CD8-positive, alpha-beta memory T cell (primary cell): ENCODE data around the gene DIDO1. TPM values are rescaled to one million over a fixed set of nuclear protein-coding genes. Genes with fewer than 3 reads are reported as not detected.

Source experiments
- CTCF ChIA-PET: fragments of 350-600 bp; sonication (Branson Sonifier 250); formaldehyde crosslinking; loops from one replicate; lab custom pipeline; 2021; ENCODE audit warnings: antibody characterized with exemption; lab: Charles Lee
- POLR2A ChIA-PET: fragments of 350-600 bp; sonication (Branson Sonifier 250); formaldehyde crosslinking; loops from one replicate; lab custom pipeline; 2021; ENCODE audit warnings: antibody characterized with exemption; lab: Charles Lee
- DNase-seq, 5 donors: peaks; one replicate each; pipeline versions ENCODE4 v3.0.0 to v3.0.0-alpha.2; 2020 to 2022; ENCODE audit warnings: mixed read lengths in 1 of 5
- H3K27ac ChIP-seq: one replicate; pipeline ENCODE4 v1.7.0; 2013; ENCODE audit warnings: low read depth, mild to moderate bottlenecking, low read length, moderate library complexity
- H3K27me3 ChIP-seq: 2 replicates; pipeline ENCODE4 v1.7.0; 2013; ENCODE audit warnings: low read length, mild to moderate bottlenecking; ENCODE audit not compliant: insufficient read depth, poor library complexity, severe bottlenecking
- H3K36me3 ChIP-seq: 2 replicates; pipeline ENCODE4 v1.7.0; 2013; ENCODE audit warnings: mild to moderate bottlenecking, low read length, moderate library complexity; ENCODE audit not compliant: insufficient read depth
- H3K4me1 ChIP-seq: 2 replicates; pipeline ENCODE4 v1.7.0; 2013; ENCODE audit warnings: mild to moderate bottlenecking, low read length, moderate library complexity; ENCODE audit not compliant: insufficient read depth
- H3K4me3 ChIP-seq: 2 replicates; pipeline ENCODE4 v1.7.0; 2013; ENCODE audit warnings: mild to moderate bottlenecking, low read length
- H3K9me3 ChIP-seq: 2 replicates; pipeline ENCODE4 v1.7.0; 2013; ENCODE audit warnings: mild to moderate bottlenecking, low read length
- H3K27ac Mint-ChIP-seq, 8 donors: one replicate each; pipeline ENCODE4 v1.8.0; 2020 to 2021; ENCODE audit warnings: mixed read lengths in 8 of 8, mild to moderate bottlenecking in 6 of 8, inconsistent platforms in 3 of 8, moderate library complexity in 3 of 8
- H3K27me3 Mint-ChIP-seq, 2 donors: one replicate each; pipeline ENCODE4 v1.8.0; 2020 to 2021; ENCODE audit warnings: mixed read lengths in 2 of 2, mild to moderate bottlenecking in 1 of 2, moderate library complexity in 1 of 2
- H3K36me3 Mint-ChIP-seq, 3 donors: one replicate each; pipeline ENCODE4 v1.8.0; 2020 to 2021; ENCODE audit warnings: mixed read lengths in 3 of 3, inconsistent platforms in 1 of 3, mild to moderate bottlenecking in 1 of 3
- H3K4me1 Mint-ChIP-seq, 3 donors: one replicate each; pipeline ENCODE4 v1.8.0; 2020 to 2021; ENCODE audit warnings: mixed read lengths in 3 of 3, inconsistent platforms in 1 of 3, mild to moderate bottlenecking in 1 of 3
- H3K4me3 Mint-ChIP-seq, 7 donors: one replicate each; pipeline ENCODE4 v1.8.0; 2020 to 2021; ENCODE audit warnings: mixed read lengths in 7 of 7, mild to moderate bottlenecking in 6 of 7, moderate library complexity in 4 of 7, inconsistent platforms in 2 of 7
- H3K9me3 Mint-ChIP-seq, 5 donors: one replicate each; pipeline ENCODE4 v1.8.0; 2020 to 2022; ENCODE audit warnings: mixed read lengths in 5 of 5, mild to moderate bottlenecking in 3 of 5, moderate library complexity in 2 of 5, inconsistent platforms in 1 of 5
- polyA plus RNA-seq: library from polyadenylated mRNA; unstranded; fragments of 300-500 nt; fragmentation: Illumina TruSeq; gene quantifications from one replicate; pipeline ENCODE4 v1.2.3, GENCODE V29; 2021
- total RNA-seq, 2 experiments: library from RNA; stranded (reverse); gene quantifications; one replicate each; pipeline ENCODE4 v1.2.3, GENCODE V29; 2021

The DIDO1 gene
- total and polyA plus RNA-seq, 3 experiments from 2014 or later: 39.0 to 57.3 (median 55.3) TPM

- H3K36me3 ChIP-seq: no peaks in the 10 kb centered on the region
- CTCF ChIA-PET: no interaction called here
Measured at GRCh38 chr20:62839261-62839660, 87.0 kb downstream of the DIDO1 start.

DNA sequence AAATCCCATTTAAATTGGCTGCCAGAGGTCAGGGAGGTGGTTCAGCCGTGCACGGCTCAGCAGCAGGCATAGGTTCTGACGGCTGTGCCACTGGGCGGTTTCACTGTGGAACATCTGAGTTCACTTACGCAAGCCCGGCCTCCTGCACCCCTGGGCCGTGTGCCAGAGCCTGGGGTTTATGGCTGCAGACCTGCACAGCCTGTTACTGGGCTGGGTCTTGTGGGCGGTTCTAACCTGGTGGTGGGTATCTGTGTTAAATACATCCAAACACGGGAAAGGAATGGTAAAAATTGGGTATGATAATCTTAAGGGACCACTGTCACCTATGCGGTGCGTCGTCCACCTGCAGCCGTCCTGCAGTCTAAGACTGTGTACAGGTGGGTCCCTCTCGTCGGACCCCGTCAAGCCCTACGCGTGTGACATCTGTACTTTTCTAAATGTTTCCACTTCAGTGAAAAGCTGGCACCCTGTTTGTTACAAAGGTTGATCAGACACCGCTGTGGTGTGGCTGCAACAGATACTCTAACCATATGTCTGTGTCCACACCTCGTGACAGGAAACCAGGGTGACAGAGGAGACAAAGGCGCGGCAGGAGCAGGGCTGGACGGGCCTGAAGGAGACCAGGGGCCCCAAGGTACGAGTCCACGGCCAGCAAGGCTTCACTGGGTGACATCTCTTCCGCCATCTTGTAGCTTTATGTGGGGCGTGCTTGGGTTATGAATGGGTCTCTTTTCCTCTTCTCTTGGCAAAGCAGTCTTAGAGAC lies 88.0 kb downstream of the DIDO1 start:
- peak overlapping the region in 1 of 8 donors; percentile 26 for H3K27ac Mint-ChIP-seq
- H3K27me3 Mint-ChIP-seq: peaks cover 1 to 5% of the 10 kb centered on the region in 2 donors
- Histone ChIP-seq H3K27ac (no peak overlapping the region), H3K27me3 (no peaks in the 10 kb centered on the region), H3K4me1 (no peaks in the 10 kb centered on the region), H3K4me3 (no peak overlapping the region), H3K9me3 (no peaks in the 10 kb centered on the region), H3K36me3 (no peaks in the 10 kb centered on the region)
- no peak overlapping the region for H3K4me3 Mint-ChIP-seq
- no peaks in the 10 kb centered on the region for H3K9me3 Mint-ChIP-seq
- ChIA-PET POLR2A (interaction anchor here (0.6 kb wide), 1 partner anchor 30 kb away, joined by 12 read pairs; no protein-coding TSS in a partner anchor), CTCF (no interaction called here)
- DNase-seq: no peak
- H3K36me3 Mint-ChIP-seq: no peaks in the 10 kb centered on the region
- no peaks in the 10 kb centered on the region for H3K4me1 Mint-ChIP-seq

More at GRCh38 chr20:62839261-62839660, 87.0 kb downstream of the DIDO1 start:
- Mint-ChIP-seq H3K27me3 (peaks cover 1 to 5% of the 10 kb centered on the region in 2 donors), H3K27ac (no peak overlapping the region), H3K4me1 (no peaks in the 10 kb centered on the region), H3K9me3 (no peaks in the 10 kb centered on the region), H3K4me3 (no peak overlapping the region), H3K36me3 (peaks cover 0 to 1% (median 0%) of the 10 kb centered on the region in 3 donors)
- Histone ChIP-seq H3K9me3 (no peaks in the 10 kb centered on the region), H3K27me3 (no peaks in the 10 kb centered on the region), H3K4me3 (no peak overlapping the region), H3K27ac (no peak overlapping the region), H3K4me1 (no peaks in the 10 kb centered on the region)
- POLR2A ChIA-PET: no interaction called here
- DNase-seq: no peak

DNA sequence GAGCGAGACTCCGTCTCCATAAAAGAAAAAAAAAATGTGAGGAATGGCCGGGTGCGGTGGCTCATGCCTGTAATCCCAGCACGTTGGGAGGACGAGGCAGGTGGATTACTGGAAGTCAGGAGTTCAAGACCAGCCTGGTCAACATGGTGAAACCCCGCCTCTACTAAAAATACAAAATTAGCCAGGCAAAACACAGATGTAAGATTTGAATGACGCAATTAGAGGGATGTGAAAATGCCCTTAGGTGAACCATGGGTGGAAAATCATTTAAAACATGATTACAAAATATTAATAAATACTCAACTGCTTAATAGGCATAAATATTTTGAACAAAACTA lies 88.5 kb downstream of the DIDO1 start:
- CTCF ChIA-PET: no interaction called here
- H3K27ac Mint-ChIP-seq: no peak overlapping the region
- Histone ChIP-seq H3K4me1 (no peaks in the 10 kb centered on the region), H3K4me3 (no peak overlapping the region), H3K36me3 (no peaks in the 10 kb centered on the region), H3K9me3 (no peaks in the 10 kb centered on the region), H3K27me3 (no peaks in the 10 kb centered on the region), H3K27ac (no peak overlapping the region)
- no peak for DNase-seq
- peaks cover 0 to 3% (median 0%) of the 10 kb centered on the region in 3 donors for H3K4me1 Mint-ChIP-seq
- POLR2A ChIA-PET: interaction anchor here (0.6 kb wide), 1 partner anchor 29 kb away, joined by 12 read pairs; no protein-coding TSS in a partner anchor
- no peaks in the 10 kb centered on the region for H3K36me3 Mint-ChIP-seq
- peaks cover 1 to 5% of the 10 kb centered on the region in 2 donors for H3K27me3 Mint-ChIP-seq
- no peak overlapping the region for H3K4me3 Mint-ChIP-seq
- no peaks in the 10 kb centered on the region for H3K9me3 Mint-ChIP-seq

GRCh38 chr20:62836967-62837490 lies 89.3 kb downstream of the DIDO1 start:
- POLR2A ChIA-PET: no interaction called here
- H3K4me3 ChIP-seq: no peak overlapping the region
- H3K4me1 Mint-ChIP-seq: peaks cover 0 to 10% (median 1%) of the 10 kb centered on the region in 3 donors
- H3K27ac ChIP-seq: no peak overlapping the region
- H3K9me3 Mint-ChIP-seq: no peaks in the 10 kb centered on the region
- H3K36me3 ChIP-seq: no peaks in the 10 kb centered on the region
- no peak overlapping the region for H3K4me3 Mint-ChIP-seq
- no peaks in the 10 kb centered on the region for H3K36me3 Mint-ChIP-seq
- H3K27me3 ChIP-seq: no peaks in the 10 kb centered on the region
- no peak overlapping the region for H3K27ac Mint-ChIP-seq
- no peaks in the 10 kb centered on the region for H3K9me3 ChIP-seq
- CTCF ChIA-PET: no interaction called here
- no peaks in the 10 kb centered on the region for H3K4me1 ChIP-seq
- peaks cover 1 to 5% of the 10 kb centered on the region in 2 donors for H3K27me3 Mint-ChIP-seq
- no peak for DNase-seq

DNA sequence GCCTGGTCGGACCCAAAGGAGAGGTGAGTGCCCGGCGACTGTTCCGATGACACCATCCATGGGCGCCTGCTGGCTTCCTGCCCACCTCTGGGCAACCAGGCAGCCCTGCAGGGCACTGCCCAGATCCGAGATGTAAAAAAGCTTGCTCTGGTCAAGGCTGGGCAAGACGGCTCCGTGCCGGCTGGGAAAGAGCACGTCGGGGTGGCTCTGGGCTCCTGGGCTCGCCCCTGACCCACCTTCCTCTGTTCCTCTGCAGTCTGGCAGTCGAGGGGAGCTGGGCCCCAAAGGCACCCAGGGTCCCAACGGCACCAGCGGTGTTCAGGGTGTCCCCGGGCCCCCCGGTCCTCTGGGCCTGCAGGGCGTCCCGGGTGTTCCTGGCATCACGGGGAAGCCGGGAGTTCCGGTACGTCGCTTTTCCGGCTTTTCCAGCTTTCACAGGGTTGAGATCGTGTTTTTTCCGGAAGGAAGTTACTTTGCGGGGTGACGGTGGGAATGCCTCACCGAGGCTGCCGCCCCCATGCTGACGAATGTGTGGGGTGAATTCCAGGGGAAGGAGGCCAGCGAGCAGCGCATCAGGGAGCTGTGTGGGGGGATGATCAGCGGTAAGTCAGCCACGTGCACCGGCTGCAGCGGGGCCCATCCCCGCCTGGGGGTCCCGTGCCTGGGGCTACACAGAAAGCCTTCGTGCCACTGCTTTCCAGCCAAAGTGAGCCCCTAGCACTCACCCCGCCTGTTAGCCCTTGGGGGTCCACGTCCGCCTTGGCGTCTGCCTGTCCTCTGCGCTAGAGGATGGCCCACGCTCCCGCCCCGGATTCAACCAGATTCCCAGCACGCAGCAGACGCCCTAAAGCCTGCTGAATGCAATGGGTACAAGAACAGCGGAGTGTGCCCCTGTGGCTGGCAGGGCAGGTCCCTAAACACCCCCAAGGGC lies 90.1 kb downstream of the DIDO1 start:
- H3K4me1 Mint-ChIP-seq: peaks cover 0 to 10% (median 1%) of the 10 kb centered on the region in 3 donors

DNA sequence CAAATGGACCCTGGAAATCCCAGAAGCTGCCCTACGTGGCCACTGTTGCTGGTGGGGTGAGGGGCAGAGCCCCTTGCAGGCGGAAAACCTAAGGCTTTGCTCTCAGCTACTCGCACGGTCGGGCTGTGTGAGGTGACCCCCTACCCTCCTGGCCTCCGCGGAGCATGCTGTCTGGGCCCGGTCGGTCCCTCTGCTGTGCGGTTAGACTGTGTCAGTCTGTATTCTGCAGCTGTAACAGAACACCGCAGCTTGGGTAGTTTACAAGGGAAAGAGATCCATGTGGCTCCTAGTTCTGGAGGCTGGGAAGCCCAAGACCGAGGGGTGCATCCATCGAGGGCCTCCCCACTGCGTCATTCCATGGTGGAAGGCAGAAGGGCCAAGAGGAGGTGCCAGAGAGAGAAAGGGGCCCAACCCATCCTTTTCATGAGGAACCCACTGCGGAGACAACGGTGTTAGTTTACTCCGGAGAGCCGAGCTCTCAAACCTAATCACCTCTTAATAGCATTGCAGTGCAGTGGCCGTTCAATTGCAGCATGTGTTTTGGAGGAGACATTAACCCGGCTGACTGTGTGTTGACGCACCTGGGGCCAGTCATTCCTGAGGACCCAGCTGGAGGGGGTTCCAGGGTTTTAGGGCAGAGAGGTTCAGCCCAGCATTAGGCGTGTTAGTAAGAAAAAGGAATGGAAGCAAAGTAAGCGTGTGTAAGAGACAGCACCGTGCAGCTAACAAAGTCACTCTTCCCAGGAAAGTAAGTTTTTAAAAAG lies 91.2 kb downstream of the DIDO1 start:
- H3K4me3 Mint-ChIP-seq: no peak overlapping the region
- peaks cover 1 to 5% of the 10 kb centered on the region in 2 donors for H3K27me3 Mint-ChIP-seq
- Histone ChIP-seq H3K4me3 (no peak overlapping the region), H3K9me3 (no peaks in the 10 kb centered on the region), H3K27me3 (no peaks in the 10 kb centered on the region), H3K4me1 (no peaks in the 10 kb centered on the region), H3K36me3 (no peaks in the 10 kb centered on the region), H3K27ac (no peak overlapping the region)
- ChIA-PET POLR2A (no interaction called here), CTCF (no interaction called here)
- H3K27ac Mint-ChIP-seq: no peak overlapping the region
- DNase-seq: no peak
- peaks cover 0 to 10% (median 1%) of the 10 kb centered on the region in 3 donors for H3K4me1 Mint-ChIP-seq
- H3K36me3 Mint-ChIP-seq: no peaks in the 10 kb centered on the region
- H3K9me3 Mint-ChIP-seq: no peaks in the 10 kb centered on the region

More for the DNA sequence above, 90.1 kb downstream of the DIDO1 start:
- Mint-ChIP-seq H3K36me3 (no peaks in the 10 kb centered on the region), H3K27ac (no peak overlapping the region), H3K9me3 (no peaks in the 10 kb centered on the region), H3K27me3 (peaks cover 1 to 5% of the 10 kb centered on the region in 2 donors), H3K4me3 (no peak overlapping the region)
- Histone ChIP-seq H3K4me3 (no peak overlapping the region), H3K27me3 (no peaks in the 10 kb centered on the region), H3K4me1 (no peaks in the 10 kb centered on the region), H3K36me3 (no peaks in the 10 kb centered on the region), H3K9me3 (no peaks in the 10 kb centered on the region), H3K27ac (no peak overlapping the region)
- CTCF ChIA-PET: no interaction called here
- peak in 1 of 5 donors; percentile 33 for DNase-seq
- POLR2A ChIA-PET: no interaction called here

- no peaks in the 10 kb centered on the region for H3K9me3 Mint-ChIP-seq
- Histone ChIP-seq H3K9me3 (no peaks in the 10 kb centered on the region), H3K4me1 (no peaks in the 10 kb centered on the region), H3K36me3 (no peaks in the 10 kb centered on the region), H3K27me3 (no peaks in the 10 kb centered on the region), H3K27ac (no peak overlapping the region), H3K4me3 (no peak overlapping the region)
- CTCF ChIA-PET: interaction anchor here (0.9 kb wide), 1 partner anchor 10 kb away, joined by 3 read pairs; no protein-coding TSS in a partner anchor
- peak in 1 of 5 donors; percentile 41 for DNase-seq
- peaks cover 1 to 5% of the 10 kb centered on the region in 2 donors for H3K27me3 Mint-ChIP-seq
- H3K27ac Mint-ChIP-seq: no peak overlapping the region
- peaks cover 0 to 10% (median 1%) of the 10 kb centered on the region in 3 donors for H3K4me1 Mint-ChIP-seq
- POLR2A ChIA-PET: no interaction called here
- no peaks in the 10 kb centered on the region for H3K36me3 Mint-ChIP-seq
- no peak overlapping the region for H3K4me3 Mint-ChIP-seq
Measured at GRCh38 chr20:62832951-62833391, 93.3 kb downstream of the DIDO1 start.
